H1 (cell line): ENCODE results near the gene SNX30. TPM values are rescaled to one million over a fixed set of nuclear protein-coding genes. Genes with fewer than 3 reads are reported as not detected.

Source experiments
- CTCF ChIA-PET: fragments of 300-600 bp; sonication (Branson Sonifier 250); formaldehyde crosslinking; loops from one replicate; lab custom pipeline; 2021; ENCODE audit not compliant: partially characterized antibody; lab: Charles Lee
- POLR2A ChIA-PET: fragments of 300-600 bp; sonication (Branson Sonifier 250); formaldehyde crosslinking; loops from one replicate; lab custom pipeline; 2021; ENCODE audit warnings: inconsistent platforms; ENCODE audit not compliant: partially characterized antibody; lab: Charles Lee
- DNase-seq, 2 experiments: peaks; one replicate each; pipeline versions ENCODE4 v3.0.0 to v3.0.0-alpha.2; 2010 to 2022; ENCODE audit warnings: low spot score in 2 of 2, low read depth in 1 of 2, mixed read lengths in 1 of 2
- FAIRE-seq: peaks from 2 replicates; lab custom pipeline; 2011; peaks lifted over from hg19 to GRCh38; lab: Jason Lieb, UNC
- H2AFZ ChIP-seq: 2 replicates; pipeline ENCODE4 v1.8.1; 2012; ENCODE audit warnings: low read length, inconsistent platforms
- H2AK5ac ChIP-seq: 2 replicates; pipeline ENCODE4 v1.6.1; 2013; ENCODE audit warnings: low read depth, low read length
- H2BK120ac ChIP-seq: replicated peaks from 2 replicates; pipeline ENCODE3; 2013; ENCODE audit warnings: low read depth, low read length, inconsistent platforms
- H2BK12ac ChIP-seq: 2 replicates; pipeline ENCODE4 v1.6.1; 2013; ENCODE audit warnings: low read depth, low read length
- H2BK15ac ChIP-seq: 2 replicates; pipeline ENCODE4 v1.6.1; 2013; ENCODE audit warnings: low read length
- H2BK20ac ChIP-seq: 2 replicates; pipeline ENCODE4 v1.6.1; 2013; ENCODE audit warnings: low read length
- H2BK5ac ChIP-seq: 2 replicates; pipeline ENCODE4 v1.6.1; 2013; ENCODE audit warnings: low read depth, low read length
- H3K14ac ChIP-seq: 2 replicates; pipeline ENCODE4 v1.6.1; 2013; ENCODE audit warnings: inconsistent platforms; ENCODE audit not compliant: insufficient read length
- H3K18ac ChIP-seq: 2 replicates; pipeline ENCODE4 v1.6.1; 2013; ENCODE audit warnings: low read length; ENCODE audit errors: extremely low read depth
- H3K23ac ChIP-seq: 2 replicates; pipeline ENCODE4 v1.6.1; 2013; ENCODE audit warnings: inconsistent platforms; ENCODE audit not compliant: insufficient read length
- H3K23me2 ChIP-seq: 2 replicates; pipeline ENCODE4 v1.6.1; 2013; ENCODE audit warnings: low read depth, low read length
- H3K27ac ChIP-seq: 2 replicates; pipeline ENCODE4 v1.6.1; 2011; ENCODE audit warnings: low read depth, low read length, inconsistent platforms
- H3K27me3 ChIP-seq, 4 experiments: replicated peaks in 1 of 4; 1 replicate in 1 of 4; 2 replicates in 3 of 4; pipeline versions ENCODE4 v1.6.1 to v1.8.1; 2011 to 2013; ENCODE audit warnings: low read length in 3 of 4, mild to moderate bottlenecking in 3 of 4, inconsistent platforms in 2 of 4, mixed read lengths in 2 of 4, moderate library complexity in 1 of 4; ENCODE audit not compliant: control insufficient read depth in 3 of 4, insufficient read depth in 3 of 4; ENCODE audit errors: extremely low read depth in 1 of 4
- H3K36me3 ChIP-seq, 4 experiments: 2 replicates each; pipeline versions ENCODE4 v1.6.1 to v1.8.1; 2011 to 2013; ENCODE audit warnings: mild to moderate bottlenecking in 4 of 4, low read length in 3 of 4, moderate library complexity in 2 of 4, control low read depth in 1 of 4, inconsistent platforms in 1 of 4; ENCODE audit not compliant: insufficient read depth in 4 of 4, control insufficient read depth in 2 of 4
- H3K4ac ChIP-seq: replicated peaks from 2 replicates; pipeline ENCODE3; 2013; ENCODE audit warnings: low read length, low read depth, mixed read lengths, inconsistent platforms; ENCODE audit not compliant: insufficient read length
- H3K4me1 ChIP-seq, 4 experiments: replicated peaks in 1 of 4; 1 replicate in 1 of 4; 2 replicates in 3 of 4; pipeline versions ENCODE4 v1.6.1 to v1.8.1; 2011 to 2013; ENCODE audit warnings: low read length in 3 of 4, inconsistent platforms in 2 of 4, mixed read lengths in 1 of 4; ENCODE audit not compliant: insufficient read depth in 4 of 4, control insufficient read depth in 3 of 4
- H3K4me2 ChIP-seq, 2 experiments: 2 replicates each; pipeline versions ENCODE4 v1.6.1 to v1.8.1; 2011 to 2013; ENCODE audit warnings: low read depth in 2 of 2, low read length in 2 of 2, control low read depth in 1 of 2, inconsistent platforms in 1 of 2, mild to moderate bottlenecking in 1 of 2; ENCODE audit not compliant: insufficient read depth in 1 of 2
- H3K4me3 ChIP-seq, 4 experiments: fragments of 200-600, 300-600 bp in 1 of 4; sonication (generic), shearing (Covaris generic), sonication (Bioruptor Twin) in 1 of 4; 2 replicates each; pipeline versions ENCODE4 v1.5.1 to v1.8.1; 2011 to 2016; ENCODE audit warnings: low read length in 4 of 4, low read depth in 3 of 4, control low read depth in 2 of 4, inconsistent platforms in 2 of 4, mild to moderate bottlenecking in 2 of 4, mixed read lengths in 1 of 4, moderate library complexity in 1 of 4; ENCODE audit not compliant: insufficient read depth in 2 of 4; ENCODE audit errors: extremely low read depth in 1 of 4
- H3K56ac ChIP-seq: replicated peaks from 2 replicates; pipeline ENCODE3; 2013; ENCODE audit warnings: low read depth, mild to moderate bottlenecking, mixed read lengths, low read length, inconsistent platforms; ENCODE audit not compliant: insufficient read length
- H3K79me1 ChIP-seq: 2 replicates; pipeline ENCODE4 v1.6.1; 2013; ENCODE audit warnings: low read depth, low read length, control low read depth
- H3K79me2 ChIP-seq, 2 experiments: 2 replicates each; pipeline versions ENCODE4 v1.6.1 to v1.8.1; 2012 to 2013; ENCODE audit warnings: low read length in 2 of 2, mild to moderate bottlenecking in 2 of 2, inconsistent platforms in 1 of 2; ENCODE audit not compliant: insufficient read depth in 2 of 2, control insufficient read depth in 1 of 2
- H3K9ac ChIP-seq, 4 experiments: replicated peaks in 1 of 4; 1 replicate in 1 of 4; 2 replicates in 3 of 4; pipeline versions ENCODE4 v1.6.1 to v1.8.1; 2011 to 2013; ENCODE audit warnings: low read depth in 3 of 4, low read length in 3 of 4, control low read depth in 2 of 4, mild to moderate bottlenecking in 2 of 4, moderate library complexity in 2 of 4, inconsistent platforms in 1 of 4; ENCODE audit errors: extremely low read depth in 1 of 4
- H3K9me3 ChIP-seq, 2 experiments: 2 replicates each; pipeline versions ENCODE4 v1.6.1 to v1.8.1; 2012 to 2013; ENCODE audit warnings: mild to moderate bottlenecking in 2 of 2, moderate library complexity in 2 of 2, control low read depth in 1 of 2, inconsistent platforms in 1 of 2, low read depth in 1 of 2, low read length in 1 of 2, mixed read lengths in 1 of 2; ENCODE audit not compliant: insufficient read depth in 2 of 2
- H4K20me1 ChIP-seq, 2 experiments: replicated peaks in 1 of 2; 2 replicates each; pipeline versions ENCODE3 to v1.8.1; 2011 to 2013; ENCODE audit warnings: inconsistent platforms in 2 of 2, low read length in 2 of 2, mild to moderate bottlenecking in 1 of 2; ENCODE audit not compliant: insufficient read depth in 2 of 2, control insufficient read depth in 1 of 2
- H4K5ac ChIP-seq: 2 replicates; pipeline ENCODE4 v1.6.1; 2013; ENCODE audit warnings: low read length, low read depth, mixed read lengths, inconsistent platforms; ENCODE audit not compliant: insufficient read length
- H4K8ac ChIP-seq: 2 replicates; pipeline ENCODE4 v1.8.0; 2013; ENCODE audit warnings: mild to moderate bottlenecking, moderate library complexity, low read length, inconsistent platforms; ENCODE audit not compliant: insufficient read depth; ENCODE audit errors: extremely low read depth
- H4K91ac ChIP-seq: replicated peaks from 2 replicates; pipeline ENCODE3; 2013; ENCODE audit warnings: low read length, mixed read lengths, inconsistent platforms; ENCODE audit not compliant: insufficient read length
- ASH2L ChIP-seq: fragments of 200-600, 300-600 bp; sonication (generic); IDR thresholded peaks from one replicate; pipeline ENCODE4 v1.7.1; 2017; ENCODE audit warnings: low read length
- BRCA1 ChIP-seq: IDR thresholded peaks from 2 replicates; pipeline ENCODE4 v1.6.1; 2012; ENCODE audit warnings: low read depth, low read length, improper control_type of control experiment
- CBX8 ChIP-seq: fragments of 300-800, 300-1000 bp; sonication (generic); IDR thresholded peaks from 2 replicates; pipeline ENCODE4 v1.7.1; 2016; ENCODE audit warnings: low read depth, low read length, borderline replicate concordance
- CHD1 ChIP-seq: IDR thresholded peaks from 2 replicates; pipeline ENCODE4 v1.6.1; 2012; ENCODE audit warnings: low read depth, low read length, improper control_type of control experiment
- KDM1A ChIP-seq: fragments of 200-600, 300-600 bp; sonication (generic); IDR thresholded peaks from 2 replicates; pipeline ENCODE4 v1.7.1; 2016; ENCODE audit warnings: mild to moderate bottlenecking, low read length, borderline replicate concordance
- NRF1 ChIP-seq: IDR thresholded peaks from 2 replicates; pipeline ENCODE4 v1.6.1; 2011; ENCODE audit warnings: mild to moderate bottlenecking, low read depth, low read length, improper control_type of control experiment
- PHF8 ChIP-seq: fragments of 200-600 bp; sonication (generic); conservative IDR thresholded peaks from 2 replicates; pipeline ENCODE4 v1.7.1; 2012; ENCODE audit warnings: low read depth, mild to moderate bottlenecking, inconsistent platforms, low read length, moderate library complexity
- POU5F1 ChIP-seq: IDR thresholded peaks from 2 replicates; pipeline ENCODE4 v1.6.1; 2011; ENCODE audit warnings: low read depth, mild to moderate bottlenecking, low read length, moderate library complexity
- SP2 ChIP-seq: IDR thresholded peaks from 2 replicates; pipeline ENCODE4 v1.6.1; 2012; ENCODE audit warnings: mild to moderate bottlenecking, low read length, inconsistent platforms
- SP4 ChIP-seq: IDR thresholded peaks from 2 replicates; pipeline ENCODE4 v1.6.1; 2012; ENCODE audit warnings: low read length, inconsistent platforms
- TAF7 ChIP-seq: optimal IDR thresholded peaks from 2 replicates; pipeline ENCODE3; 2011; ENCODE audit warnings: low read depth, mild to moderate bottlenecking, inconsistent platforms, low read length, moderate library complexity, borderline replicate concordance
- YY1 ChIP-seq: IDR thresholded peaks from 2 replicates; pipeline ENCODE4 v1.6.1; 2011; ENCODE audit warnings: low read depth, mild to moderate bottlenecking, low read length
- WGBS, 2 experiments: shearing (Covaris generic) in 1 of 2; methylation state at CpG; one replicate each; pipeline versions ENCODE4 v1.1.6 to v1.1.7; 2013 to 2015; ENCODE audit warnings: low lambda C conversion rate in 2 of 2, mixed read lengths in 2 of 2, inconsistent platforms in 1 of 2, low coverage in 1 of 2, missing lambda C conversion rate in 1 of 2; ENCODE audit not compliant: insufficient replicate concordance in 2 of 2, insufficient coverage in 1 of 2, insufficient read length in 1 of 2; ENCODE audit errors: extremely low coverage in 1 of 2, missing lambda C conversion rate in 1 of 2; 5-methylcytosine and 5-hydroxymethylcytosine counted together
- polyA plus RNA-seq, 7 experiments: library from polyadenylated mRNA; depleted of rRNA in 3 of 7; stranded (reverse) in 5 of 7; unstranded in 2 of 7; fragments of >200 nt in 5 of 7; fragments of 200-250 nt in 2 of 7; gene quantifications; 1 replicate in 5 of 7; 2 replicates in 1 of 7; 4 replicates in 1 of 7; pipeline versions ENCODE4 v1.2.1 to v1.2.3, GENCODE V29; 2011 to 2013; ENCODE audit warnings: missing spikeins in 2 of 7, mixed read lengths in 2 of 7
- total RNA-seq: library from RNA; stranded (reverse); fragmentation: NEBNext Ultra II Directional; extraction: Animal tissue kit (Norgen Biotek cat#: 25700); gene quantifications from 2 replicates; pipeline ENCODE4 v1.2.1, GENCODE V29; 2021

Gene SNX30
- total and polyA plus RNA-seq, 2 of the 8 experiments (the other 6 are each of a cell fraction or from before 2014, with no cell fraction given): 4.0 to 12.2 TPM

GRCh38 chr9:112890106-112891081 is 139.8 kb downstream of the SNX30 start, which contains the start of gene SLC46A2:
TSS of gene SLC46A2 (minus strand) at chr9:112890876. CDS start at chr9:112890681, 195 bp downstream.
- peaks cover 14 to 36% (median 28%) of the 10 kb centered on the region in 4 experiments for H3K27me3 ChIP-seq
- peak within 1 kb of the TSS; percentile 46; the same call in 1 of the 2 replicates for H2BK15ac ChIP-seq
- no peak within 1 kb of the TSS; the same call in 1 of the 2 replicates for H2AK5ac ChIP-seq
- peak in 1 of 2 experiments; percentile 60 for DNase-seq
- no peaks in the 10 kb centered on the region for H4K20me1 ChIP-seq
- H3K79me1 ChIP-seq: no peaks in the 10 kb centered on the region
- peaks cover 0 to 8% (median 4%) of the 10 kb centered on the region in 4 experiments; a peak in 4 of 7 replicates for H3K4me1 ChIP-seq
- no peaks in the 10 kb centered on the region for H3K79me2 ChIP-seq
- no peak within 1 kb of the TSS for H3K14ac ChIP-seq
- no peaks in the 10 kb centered on the region for H3K36me3 ChIP-seq
- H2BK20ac ChIP-seq: no peak within 1 kb of the TSS
- peak within 1 kb of the TSS; percentile 85 to 94 for H3K4me2 ChIP-seq
- H3K4ac ChIP-seq: no peak within 1 kb of the TSS
- no peak within 1 kb of the TSS for H2BK120ac ChIP-seq
- no peak for FAIRE-seq
- H4K8ac ChIP-seq: peak within 1 kb of the TSS; percentile 8
- H2BK12ac ChIP-seq: 0 out of 2 replicates have a peak within 1 kb of the TSS, but pooled peaks have one; percentile 9
- H4K5ac ChIP-seq: no peak within 1 kb of the TSS
- ChIA-PET CTCF (interaction anchor here (1.1 to 6.4 kb wide), 5 partner anchors 12 to 45 kb away, joined by 3 to 56 read pairs (median 8); no protein-coding TSS in a partner anchor), POLR2A (no interaction called here)
- H3K18ac ChIP-seq: peak within 1 kb of the TSS; percentile 48
- no peak within 1 kb of the TSS for H3K23ac ChIP-seq
- peak within 1 kb of the TSS; percentile 75; the same call in 1 of the 2 replicates for H2AFZ ChIP-seq
- no peaks in the 10 kb centered on the region; a peak in 1 of 4 replicates for H3K9me3 ChIP-seq
- H3K23me2 ChIP-seq: peaks cover 11% of the 10 kb centered on the region; the same call in 1 of the 2 replicates
- WGBS, 2 experiments: 23% methylated on average over 62 of the region's 78 CpGs; no CpG with 5 or more reads in 1 of the 2 experiments
- no peak within 1 kb of the TSS for H4K91ac ChIP-seq
- no peak within 1 kb of the TSS for H3K27ac ChIP-seq
- H3K56ac ChIP-seq: no peak within 1 kb of the TSS
- H3K4me3 ChIP-seq: peak within 1 kb of the TSS; percentile 21 to 73 (median 62)
- H2BK5ac ChIP-seq: no peak within 1 kb of the TSS
- H3K9ac ChIP-seq: no peak within 1 kb of the TSS
- no peak for TF ChIP-seq BRCA1
- no peak for TF ChIP-seq SP4
- TF ChIP-seq TAF7: no peak
- no peak for TF ChIP-seq YY1
- TF ChIP-seq CHD1: no peak
- TF ChIP-seq NRF1: no peak
- no peak for TF ChIP-seq KDM1A
- TF ChIP-seq POU5F1: no peak
- no peak for TF ChIP-seq CBX8
- no peak for TF ChIP-seq PHF8
- TF ChIP-seq ASH2L: peak; percentile 28
- no peak for TF ChIP-seq SP2
